ENCODE measurements around the gene ZNFX1. TPM values are rescaled to one million over a fixed set of nuclear protein-coding genes. Genes with fewer than 3 reads are reported as not detected.

The ZNFX1 gene
- polyA plus RNA-seq, 1 of the 3 experiments (the other 2 are of a cell fraction), result 3.9 TPM

- Histone ChIP-seq H3K9ac (no peak overlapping the region), H3K9me3 (no peaks in the 10 kb centered on the region), H3K4me3 (ENCODE audit: low read depth in 2 of 2, low read length in 1 of 2) (no peak overlapping the region), H4K20me1 (ENCODE audit: insufficient read depth) (no peaks in the 10 kb centered on the region), H3K4me1 (ENCODE audit: control insufficient read depth in 1 of 2, insufficient read depth in 2 of 2, low read depth in 1 of 2, low read length in 1 of 2) (no peaks in the 10 kb centered on the region), H2AFZ (ENCODE audit: low read depth) (no peak overlapping the region), H3K27me3 (ENCODE audit: insufficient read depth) (no peaks in the 10 kb centered on the region), H3K9me2 (no peaks in the 10 kb centered on the region), H3K27ac (ENCODE audit: low read depth in 2 of 2, low read length in 1 of 2) (no peak overlapping the region), H3F3A (replicated peaks; ENCODE audit: insufficient read depth) (no peaks in the 10 kb centered on the region), H3K36me3 (replicated peaks in 1 of 2; ENCODE audit: control insufficient read depth in 1 of 2, insufficient read depth in 2 of 2, low read length in 1 of 2) (peaks cover 47 to 67% of the 10 kb centered on the region in 2 experiments), H3K79me2 (ENCODE audit: insufficient read depth) (no peaks in the 10 kb centered on the region), H3K4me2 (no peak overlapping the region)
- WGBS (ENCODE audit: low lambda C conversion rate), result 99% methylated on average over 4 of the region's 4 CpGs
- no peak for DNase-seq
- TF ChIP-seq TCF12 (IDR thresholded peaks at IDR 0.05) (no peak), MXI1 (IDR thresholded peaks at IDR 0.05; ENCODE audit: low read depth, low read length) (no peak), EP300 (IDR thresholded peaks at IDR 0.05; ENCODE audit: borderline replicate concordance in 1 of 2, low read depth in 1 of 2, low read length in 1 of 2) (no peak)
- TF ChIP-seq, protein P1, sequence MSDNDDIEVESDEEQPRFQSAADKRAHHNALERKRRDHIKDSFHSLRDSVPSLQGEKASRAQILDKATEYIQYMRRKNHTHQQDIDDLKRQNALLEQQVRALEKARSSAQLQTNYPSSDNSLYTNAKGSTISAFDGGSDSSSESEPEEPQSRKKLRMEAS (IDR thresholded peaks at IDR 0.05; ENCODE audit: low read depth), result no peak
- POLR2A ChIA-PET, result interaction anchor here (0.9 kb wide), 1 partner anchor 8 kb away, joined by 4 read pairs; no protein-coding TSS in a partner anchor
- CTCF ChIA-PET, result interaction anchor here (0.9 to 2.0 kb wide), 4 partner anchors 9 to 371 kb away, joined by 3 to 17 read pairs (median 6); no protein-coding TSS in a partner anchor
Measured at GRCh38 chr20:49237531-49237930, 40.3 kb downstream of the ZNFX1 start.

DNA sequence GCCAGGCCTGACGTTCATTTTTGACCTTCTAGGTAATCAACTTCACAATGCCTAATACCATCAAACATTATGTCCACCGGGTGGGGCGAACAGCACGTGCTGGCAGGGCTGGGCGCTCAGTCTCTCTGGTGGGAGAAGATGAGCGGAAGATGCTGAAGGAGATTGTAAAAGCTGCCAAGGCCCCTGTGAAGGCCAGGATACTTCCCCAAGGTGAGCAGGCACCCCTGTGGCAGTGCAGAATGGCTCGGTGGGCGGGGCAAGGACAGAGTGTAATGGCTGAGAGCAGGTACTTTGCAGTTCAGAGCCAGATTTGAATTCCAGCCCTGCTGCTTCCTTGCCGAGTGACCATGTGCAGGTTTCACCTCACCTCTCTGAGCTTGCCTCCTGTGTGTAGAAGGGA lies 41.6 kb downstream of the ZNFX1 start:
- Histone ChIP-seq H3K4me1 (ENCODE audit: control insufficient read depth in 1 of 2, insufficient read depth in 2 of 2, low read depth in 1 of 2, low read length in 1 of 2) (no peaks in the 10 kb centered on the region), H4K20me1 (ENCODE audit: insufficient read depth) (no peaks in the 10 kb centered on the region), H3K9me3 (no peaks in the 10 kb centered on the region), H3K27me3 (ENCODE audit: insufficient read depth) (no peaks in the 10 kb centered on the region), H3K27ac (ENCODE audit: low read depth in 2 of 2, low read length in 1 of 2) (no peak overlapping the region), H3K9me2 (no peaks in the 10 kb centered on the region), H3K4me2 (no peak overlapping the region), H3K9ac (no peak overlapping the region), H3K36me3 (replicated peaks in 1 of 2; ENCODE audit: control insufficient read depth in 1 of 2, insufficient read depth in 2 of 2, low read length in 1 of 2) (peaks cover 40 to 61% of the 10 kb centered on the region in 2 experiments), H3F3A (replicated peaks; ENCODE audit: insufficient read depth) (no peaks in the 10 kb centered on the region), H2AFZ (ENCODE audit: low read depth) (no peak overlapping the region), H3K79me2 (ENCODE audit: insufficient read depth) (no peaks in the 10 kb centered on the region), H3K4me3 (ENCODE audit: low read depth in 2 of 2, low read length in 1 of 2) (no peak overlapping the region)
- no peak for DNase-seq
- 93% methylated on average over 9 of the region's 9 CpGs for WGBS (ENCODE audit: low lambda C conversion rate)
- ChIA-PET CTCF (interaction anchor here (0.8 kb wide), 1 partner anchor 10 kb away, joined by 5 read pairs; no protein-coding TSS in a partner anchor), POLR2A (no interaction called here)
- no peak for TF ChIP-seq ELF1 (IDR thresholded peaks at IDR 0.05)
- TF ChIP-seq RXRA (IDR thresholded peaks at IDR 0.05; ENCODE audit: borderline replicate concordance, low read depth), result no peak
- TF ChIP-seq TCF12 (IDR thresholded peaks at IDR 0.05), result no peak
- TF ChIP-seq PBX3 (IDR thresholded peaks at IDR 0.05), result no peak
- TF ChIP-seq REST (IDR thresholded peaks at IDR 0.05; ENCODE audit: low read depth, low read length), result no peak
- TF ChIP-seq GABPA (IDR thresholded peaks at IDR 0.05; ENCODE audit: low read depth), result no peak
- no peak for TF ChIP-seq SIN3A (IDR thresholded peaks at IDR 0.05; ENCODE audit: borderline replicate concordance, low read depth, low read length)
